Measurements from ENCODE around the gene TUBB4B.
"Not testable (repeated sequence)": the region's sequence is repeated elsewhere in the genome, so short reads cannot be mapped to it uniquely, and the experiment has no call there.

TUBB4B gene

GRCh38 chr9:137237759-137238726 lies 3.0 kb upstream of the TUBB4B start:
- DNase-seq: no peak

- not testable (repeated sequence) for DNase-seq
Measured at GRCh38 chr9:137239541-137240200, 1.4 kb upstream of the TUBB4B start.

GRCh38 chr9:137240318-137240840 lies 708 bp upstream of the TUBB4B start:
- DNase-seq: peak; percentile 75

- DNase-seq: peak; percentile 75
Measured at GRCh38 chr9:137241490-137242268, 592 bp downstream of the TUBB4B start.

GRCh38 chr9:137242269-137243203 lies 1.4 kb downstream of the TUBB4B start:
- DNase-seq: no peak

GRCh38 chr9:137243266-137243625 lies 2.2 kb downstream of the TUBB4B start:
- not testable (repeated sequence) for DNase-seq

- no peak for DNase-seq
Measured at GRCh38 chr9:137243626-137244485, 2.8 kb downstream of the TUBB4B start.

- no peak for DNase-seq
Measured at GRCh38 chr9:137244486-137245449, 3.7 kb downstream of the TUBB4B start.

- no peak for DNase-seq
Measured at GRCh38 chr9:137245450-137246421, 4.6 kb downstream of the TUBB4B start.

GRCh38 chr9:137247135-137247915 lies 6.2 kb downstream of the TUBB4B start:
- no peak for DNase-seq

- DNase-seq: no peak
Measured at GRCh38 chr9:137247916-137248175, 6.8 kb downstream of the TUBB4B start.

- no peak for DNase-seq
Measured at GRCh38 chr9:137250329-137251193, 9.5 kb downstream of the TUBB4B start.

GRCh38 chr9:137251194-137251461 lies 10.0 kb downstream of the TUBB4B start, which contains the start of gene STPG3:
Gene STPG3 (plus strand): TSS chr9:137251286. CDS start chr9:137251287, 1 bp downstream.
- no peak for DNase-seq

- DNase-seq: no peak
Measured at GRCh38 chr9:137251490-137252268, 10.6 kb downstream of the TUBB4B start.

- DNase-seq: no peak
Measured at GRCh38 chr9:137252555-137253506, 11.7 kb downstream of the TUBB4B start.
